CD4-positive, alpha-beta T cell treated with Interleukin-12 subunit alpha and Interleukin-12 subunit beta, for 1 hour (primary cell): Measurements from ENCODE around the gene RAI1.

Source experiments
- DNase-seq: peaks from one replicate; pipeline ENCODE4 v3.0.0-alpha.2; 2020

RAI1 gene

DNA sequence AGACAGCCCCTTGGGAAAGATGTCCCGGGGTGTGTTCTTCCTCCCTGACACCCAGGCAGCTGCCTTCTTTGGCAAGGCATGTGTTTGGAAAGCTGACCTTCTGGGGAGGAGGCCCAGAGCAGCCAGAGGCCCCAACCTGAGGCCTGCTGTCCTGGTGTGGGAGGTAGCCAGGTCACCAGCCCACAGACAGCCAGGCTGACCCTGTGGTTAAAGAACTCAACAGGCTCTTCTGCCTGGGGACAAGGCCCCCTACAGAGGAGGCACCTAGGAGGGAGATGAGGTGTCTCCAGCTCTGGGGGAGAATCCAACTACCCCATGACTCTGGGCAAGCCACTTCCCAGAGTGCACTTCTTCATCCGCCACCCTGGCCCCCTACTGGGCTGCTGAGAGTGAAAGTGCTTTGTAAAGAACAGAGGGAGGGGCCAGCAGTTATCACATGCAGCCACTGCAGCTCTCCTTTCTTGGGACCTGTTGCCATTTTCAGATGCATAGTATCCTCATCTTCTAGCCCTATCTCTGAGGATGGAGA, 168.7 kb downstream of the RAI1 start:
- peak; percentile 80 for DNase-seq

DNA sequence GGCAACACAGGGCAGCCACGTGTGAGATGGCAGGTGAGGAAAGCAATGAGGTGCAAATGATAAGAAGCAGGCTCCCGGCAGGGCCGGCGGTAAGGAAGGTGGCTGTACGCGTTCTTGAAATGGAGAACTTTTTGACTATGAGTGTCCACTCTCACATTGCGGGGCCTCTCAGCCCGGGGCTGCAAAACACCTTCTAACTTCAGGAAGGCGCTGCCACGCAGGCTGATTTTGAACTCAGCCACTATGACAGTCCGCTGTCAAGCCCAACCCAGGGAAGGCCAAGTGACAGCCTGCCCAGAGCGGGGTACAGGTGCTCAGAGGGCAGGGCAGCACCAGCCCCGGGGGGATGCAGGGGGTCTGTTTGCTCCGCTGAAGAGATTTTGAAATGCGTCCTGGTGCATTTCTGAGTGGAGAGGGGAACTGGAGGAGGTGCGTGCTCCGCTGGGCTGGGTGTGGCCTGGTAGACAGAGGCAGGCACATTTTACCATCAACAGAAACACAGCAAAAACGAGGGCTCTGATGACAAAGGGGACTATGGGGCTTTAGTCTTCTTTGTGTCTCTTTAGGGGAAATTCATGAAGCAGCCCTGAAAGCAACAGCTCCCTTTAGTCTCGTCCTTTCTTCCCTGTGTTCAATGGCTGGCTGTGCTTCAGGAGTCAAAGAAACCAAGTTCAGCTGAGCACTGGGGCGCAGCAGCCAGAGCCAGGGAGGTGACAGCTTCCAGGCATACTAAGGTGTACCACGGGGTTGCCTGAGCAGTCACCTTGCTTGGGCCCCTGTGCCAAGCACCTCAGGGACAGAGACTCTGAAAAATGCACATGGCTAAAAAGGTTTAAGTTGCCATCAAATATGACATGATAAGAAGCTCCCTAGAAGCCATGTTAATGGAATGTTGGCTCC, 170.1 kb downstream of the RAI1 start:
- DNase-seq, result no peak

DNA sequence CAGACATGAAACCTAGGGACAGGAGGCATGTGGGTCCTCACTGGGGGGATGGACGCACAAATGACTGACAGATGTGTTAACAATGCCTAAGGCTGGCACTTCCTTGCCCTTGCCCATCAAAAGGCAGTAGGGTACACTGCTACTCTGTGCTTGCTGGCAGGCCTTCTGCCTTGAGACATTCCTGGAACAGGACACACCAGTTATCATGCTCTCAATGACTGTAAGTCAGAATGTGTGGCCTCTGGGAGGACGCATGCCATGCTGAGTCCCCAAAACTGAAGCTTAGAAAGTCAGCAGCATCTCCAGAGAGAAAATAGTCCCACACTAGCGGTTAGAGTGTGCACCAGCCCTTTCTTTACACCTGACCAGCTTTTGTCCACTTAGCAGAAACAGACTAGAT, 171.7 kb downstream of the RAI1 start:
- DNase-seq, result no peak

DNA sequence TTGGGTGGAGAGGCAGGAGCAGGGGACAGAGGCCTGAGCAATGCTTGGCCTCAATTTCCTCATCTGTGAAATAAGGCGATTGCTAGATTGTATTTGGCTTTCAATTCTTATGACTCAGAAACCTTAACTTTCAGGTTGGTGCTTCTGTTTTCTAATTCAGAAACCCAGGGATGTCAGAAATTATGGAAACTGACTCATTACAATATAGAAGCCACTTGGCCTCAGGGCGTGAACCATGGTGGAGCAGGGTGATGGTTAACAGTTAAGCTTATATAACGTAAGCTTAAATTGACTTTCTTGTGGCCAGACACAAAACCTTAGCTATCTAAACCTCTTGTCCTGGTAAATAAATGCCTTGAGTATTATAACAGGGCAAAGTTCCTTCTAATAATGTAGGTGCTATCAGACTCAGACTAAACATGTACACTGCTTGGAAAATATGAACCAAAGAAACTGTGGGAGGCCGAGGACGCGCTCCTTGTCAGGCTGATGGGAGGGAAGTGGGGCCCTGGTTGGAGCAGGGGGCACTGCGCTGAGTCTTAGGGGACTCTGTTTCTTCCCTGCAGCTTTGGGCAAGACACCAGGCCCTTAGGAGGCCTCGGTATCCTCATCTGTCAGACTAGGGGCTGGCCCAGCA, 172.7 kb downstream of the RAI1 start:
- DNase-seq, result no peak

DNA sequence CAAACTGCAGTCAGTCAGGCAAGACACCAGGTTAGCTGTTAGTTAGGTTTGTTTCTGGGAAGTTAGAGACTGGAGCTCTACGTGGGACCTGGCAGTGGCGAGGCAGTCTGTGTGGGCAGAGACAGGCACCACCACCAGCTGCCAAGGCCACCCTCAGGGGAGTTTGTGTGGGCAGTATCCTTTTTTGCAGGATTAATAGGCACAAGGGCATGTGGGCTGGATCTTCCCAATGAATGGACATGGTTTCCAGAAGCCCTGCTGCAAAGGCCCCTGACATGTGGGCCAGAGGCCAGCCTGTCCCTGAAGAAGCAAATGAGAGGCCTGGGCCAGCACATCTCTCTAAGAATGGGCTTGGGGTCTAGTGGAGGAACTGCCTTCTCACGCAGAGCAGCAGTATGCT, 174.7 kb downstream of the RAI1 start:
- DNase-seq, result no peak

DNA sequence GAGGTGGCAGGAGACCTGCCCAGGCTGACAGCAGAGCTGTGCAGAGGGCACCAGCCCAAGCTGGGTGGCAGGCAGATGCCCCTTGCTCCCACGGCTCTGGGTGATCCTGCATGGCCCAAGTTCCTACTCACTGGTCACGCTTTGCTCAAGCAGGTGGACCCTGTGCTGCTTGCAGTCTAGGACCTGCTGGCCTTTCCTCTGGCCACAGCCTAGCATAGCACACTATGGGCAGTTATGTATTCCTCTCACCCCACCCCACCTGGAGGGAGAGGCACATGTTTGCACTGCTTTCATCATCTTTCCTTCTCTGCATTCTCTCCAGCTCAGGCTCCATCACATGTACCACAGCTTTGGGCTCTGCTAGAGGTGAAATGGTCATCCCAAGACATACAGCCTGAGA, 175.1 kb downstream of the RAI1 start:
- no peak for DNase-seq

DNA sequence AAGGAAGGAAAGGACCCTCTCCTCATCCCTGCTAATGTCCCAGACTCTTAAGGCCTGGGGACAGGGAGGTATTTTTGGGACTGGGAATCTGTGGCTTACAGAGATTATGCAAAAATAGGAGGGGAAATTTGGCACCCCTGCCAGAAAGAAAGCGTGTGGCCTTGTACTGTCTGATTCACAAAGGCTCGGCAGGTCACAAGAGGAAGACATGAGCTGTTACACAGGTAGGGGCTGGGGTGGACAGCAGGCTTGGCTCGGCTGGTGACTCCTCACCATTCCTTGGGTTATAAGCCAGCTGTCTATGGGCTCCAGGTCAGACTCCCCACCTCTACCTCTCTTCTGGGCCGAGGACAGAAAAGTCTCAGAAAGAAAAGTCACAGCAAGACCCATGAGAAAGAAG, 176.2 kb downstream of the RAI1 start:
- DNase-seq, result no peak

DNA sequence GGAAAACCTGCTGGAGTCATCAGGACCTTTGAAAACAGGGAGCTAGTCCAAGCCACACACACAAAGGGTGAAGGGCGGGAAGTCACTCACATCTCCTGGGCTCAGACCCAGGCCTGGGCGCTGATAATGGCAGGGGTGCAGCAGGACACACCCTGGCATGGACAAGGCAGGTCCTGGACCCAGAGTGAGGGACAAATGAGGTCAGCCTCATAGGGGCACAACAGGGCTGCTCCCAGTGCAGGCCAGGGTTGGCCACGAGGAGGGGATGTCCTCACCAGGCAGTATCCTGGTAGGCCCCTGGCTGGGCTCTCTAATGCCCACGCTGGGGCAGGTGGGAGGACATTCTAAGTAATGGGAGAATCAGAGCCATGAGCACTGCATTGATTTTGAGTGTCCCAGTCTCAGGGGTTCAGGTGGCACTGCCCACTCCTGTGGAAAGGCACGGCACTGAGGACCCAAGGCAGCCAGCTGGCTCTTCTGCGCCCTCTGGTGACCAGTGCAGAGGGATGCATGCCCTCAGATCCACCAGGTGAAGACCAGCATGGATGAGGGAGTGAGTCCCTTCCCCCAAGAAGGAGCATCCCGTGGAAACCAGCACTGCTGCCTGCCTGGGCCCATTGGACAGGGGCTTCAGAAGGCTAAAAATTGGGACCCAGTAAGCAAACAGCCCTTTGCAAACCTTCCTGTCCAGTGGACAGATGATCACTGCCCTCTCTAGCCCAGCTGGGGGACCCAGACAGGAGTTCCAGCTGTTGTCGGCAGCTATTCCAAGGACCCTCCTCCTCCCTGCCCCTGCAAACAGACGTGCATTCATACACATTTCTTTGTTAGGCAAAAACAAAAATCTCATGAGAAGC, 178.9 kb downstream of the RAI1 start:
- peak; percentile 77 for DNase-seq

DNA sequence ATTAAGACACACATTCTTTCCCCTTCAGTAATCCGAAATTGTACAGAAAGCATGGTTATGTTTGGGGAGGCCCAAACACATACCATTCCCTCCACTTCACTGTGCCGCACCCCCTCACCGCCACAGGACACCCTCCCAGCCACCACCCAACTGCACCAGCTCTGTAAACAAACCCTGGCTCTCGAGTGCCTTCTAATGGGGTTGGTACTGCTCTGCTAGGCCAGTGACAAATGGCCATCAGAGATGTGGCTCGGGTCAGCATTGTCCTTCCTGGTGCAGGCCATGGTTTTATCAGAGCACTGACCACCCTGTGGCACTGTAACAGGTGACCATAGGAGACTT, 179.5 kb downstream of the RAI1 start:
- DNase-seq, result no peak
